NB4 (cell line): ENCODE data around the gene ARHGAP33.

ENCODE experiments used
- CTCF ChIP-seq: IDR thresholded peaks from one replicate; pipeline ENCODE4 v1.5.1; 2012; ENCODE audit warnings: low read depth, low read length
- MAX ChIP-seq: IDR thresholded peaks from 2 replicates; pipeline ENCODE4 v1.6.1; 2011; ENCODE audit warnings: low read depth, low read length
- POLR2A ChIP-seq: IDR thresholded peaks from 2 replicates; pipeline ENCODE4 v1.6.1; 2011; ENCODE audit warnings: mild to moderate bottlenecking; ENCODE audit not compliant: insufficient read length; ENCODE audit errors: extremely low read depth

DNA sequence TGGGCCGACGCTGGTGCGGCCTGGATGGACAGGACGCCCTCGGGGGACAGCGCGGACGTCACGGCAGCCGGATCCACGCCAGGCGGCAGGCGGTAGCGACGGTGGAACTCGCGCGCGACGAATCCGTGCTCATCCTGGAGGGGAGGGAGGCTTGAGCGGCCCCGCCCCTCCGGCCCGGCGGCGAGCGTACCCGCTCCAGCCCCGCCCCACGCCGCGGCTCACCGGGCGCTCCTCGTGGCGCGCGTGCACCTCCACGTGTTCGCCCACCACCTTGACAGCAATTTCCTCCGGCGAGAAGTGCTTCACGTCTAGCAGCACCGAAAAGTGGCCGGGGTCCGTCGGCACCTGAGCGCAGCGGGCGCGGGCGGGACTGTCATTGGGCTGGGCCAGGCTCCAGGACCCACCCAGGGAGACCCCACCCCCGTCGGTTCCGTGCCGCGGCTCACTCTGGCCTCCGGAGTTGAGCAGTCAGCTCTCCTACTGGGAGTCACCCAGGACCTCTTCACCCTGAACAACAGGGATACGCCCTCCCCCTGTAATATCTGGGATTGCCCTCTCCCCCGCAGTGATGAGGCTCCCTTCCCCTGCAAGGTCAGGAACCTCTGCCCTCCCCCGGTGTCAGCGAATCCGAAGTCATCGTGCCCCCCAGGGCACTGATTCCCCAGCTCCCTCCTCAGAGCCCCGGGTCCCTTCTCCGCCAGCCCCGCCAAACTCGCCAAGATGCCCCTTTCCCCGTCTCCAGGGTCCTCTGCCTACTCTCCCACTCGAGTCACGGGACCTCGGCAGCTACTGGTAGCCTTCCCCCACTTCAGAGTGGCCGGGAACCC is 19.6 kb upstream of the ARHGAP33 start:
- no peak for TF ChIP-seq CTCF
- TF ChIP-seq POLR2A: no peak
- no peak for TF ChIP-seq MAX
